ENCODE data around the gene CLEC11A. TPM values are rescaled to one million over a fixed set of nuclear protein-coding genes. Genes with fewer than 3 reads are reported as not detected.

The CLEC11A gene
- total RNA-seq, 1 donor from 2014 or later, result 4.0 TPM

GRCh38 chr19:50724522-50725217 lies 1.5 kb downstream of the CLEC11A start:
- H3K27ac Mint-ChIP-seq (ENCODE audit: unreplicated experiment), result peak overlapping the region; percentile 96
- DNase-seq, result peak; percentile 100
- H3K9me3 Mint-ChIP-seq (ENCODE audit: unreplicated experiment), result peaks cover 14% of the 10 kb centered on the region
- H3K4me1 Mint-ChIP-seq (ENCODE audit: low read depth, unreplicated experiment), result peaks cover 25% of the 10 kb centered on the region
- H3K36me3 Mint-ChIP-seq (ENCODE audit: unreplicated experiment), result no peaks in the 10 kb centered on the region
- H3K27me3 Mint-ChIP-seq (ENCODE audit: unreplicated experiment), result peaks cover 34% of the 10 kb centered on the region
- peak; percentile 95 for TF ChIP-seq CTCF (IDR thresholded peaks at IDR 0.05; ENCODE audit: partially characterized antibody, unreplicated experiment)
- peak overlapping the region; percentile 95 for H3K4me3 Mint-ChIP-seq (ENCODE audit: unreplicated experiment)

- H3K27ac Mint-ChIP-seq (ENCODE audit: unreplicated experiment), result peak overlapping the region; percentile 96
Measured at GRCh38 chr19:50725218-50725910, 2.2 kb downstream of the CLEC11A start.

GRCh38 chr19:50725911-50726230 lies 2.7 kb downstream of the CLEC11A start:
- peaks cover 25% of the 10 kb centered on the region for H3K27me3 Mint-ChIP-seq (ENCODE audit: unreplicated experiment)
- no peaks in the 10 kb centered on the region for H3K36me3 Mint-ChIP-seq (ENCODE audit: unreplicated experiment)
- no peak for DNase-seq
- H3K9me3 Mint-ChIP-seq (ENCODE audit: unreplicated experiment), result peaks cover 13% of the 10 kb centered on the region
- peak overlapping the region; percentile 95 for H3K4me3 Mint-ChIP-seq (ENCODE audit: unreplicated experiment)
- H3K4me1 Mint-ChIP-seq (ENCODE audit: low read depth, unreplicated experiment), result peaks cover 18% of the 10 kb centered on the region
- H3K27ac Mint-ChIP-seq (ENCODE audit: unreplicated experiment), result peak overlapping the region; percentile 96
- no peak for TF ChIP-seq CTCF (IDR thresholded peaks at IDR 0.05; ENCODE audit: partially characterized antibody, unreplicated experiment)

More at GRCh38 chr19:50725218-50725910, 2.2 kb downstream of the CLEC11A start:
- Mint-ChIP-seq H3K27me3 (ENCODE audit: unreplicated experiment) (peaks cover 30% of the 10 kb centered on the region), H3K36me3 (ENCODE audit: unreplicated experiment) (no peaks in the 10 kb centered on the region), H3K9me3 (ENCODE audit: unreplicated experiment) (peaks cover 14% of the 10 kb centered on the region), H3K4me1 (ENCODE audit: low read depth, unreplicated experiment) (peaks cover 23% of the 10 kb centered on the region), H3K4me3 (ENCODE audit: unreplicated experiment) (peak overlapping the region; percentile 95)
- DNase-seq, result no peak
- no peak for TF ChIP-seq CTCF (IDR thresholded peaks at IDR 0.05; ENCODE audit: partially characterized antibody, unreplicated experiment)

- H3K27ac Mint-ChIP-seq (ENCODE audit: unreplicated experiment), result peak overlapping the region; percentile 70
- peaks cover 13% of the 10 kb centered on the region for H3K27me3 Mint-ChIP-seq (ENCODE audit: unreplicated experiment)
- H3K4me1 Mint-ChIP-seq (ENCODE audit: low read depth, unreplicated experiment), result peaks cover 12% of the 10 kb centered on the region
- H3K9me3 Mint-ChIP-seq (ENCODE audit: unreplicated experiment), result peaks cover 10% of the 10 kb centered on the region
- peak; percentile 95 for DNase-seq
- no peak for TF ChIP-seq CTCF (IDR thresholded peaks at IDR 0.05; ENCODE audit: partially characterized antibody, unreplicated experiment)
- no peaks in the 10 kb centered on the region for H3K36me3 Mint-ChIP-seq (ENCODE audit: unreplicated experiment)
- H3K4me3 Mint-ChIP-seq (ENCODE audit: unreplicated experiment), result peak overlapping the region; percentile 78
Measured at GRCh38 chr19:50728084-50728737, 5.0 kb downstream of the CLEC11A start.
